Endodermal cell (in vitro differentiated cells): Measurements from ENCODE around the gene PARVA. TPM values are rescaled to one million over a fixed set of nuclear protein-coding genes. Genes with fewer than 3 reads are reported as not detected.

Experiments
- DNase-seq: peaks from one replicate; pipeline ENCODE4 v3.0.0-alpha.2; 2017
- H3K27ac ChIP-seq: 2 replicates; pipeline ENCODE4 v1.5.1; 2013; ENCODE audit warnings: mild to moderate bottlenecking, low read depth, low read length, moderate library complexity
- H3K27me3 ChIP-seq: 2 replicates; pipeline ENCODE4 v1.6.1; 2013; ENCODE audit warnings: mild to moderate bottlenecking, low read length, moderate library complexity; ENCODE audit not compliant: insufficient read depth, control insufficient read depth, poor library complexity, severe bottlenecking
- H3K36me3 ChIP-seq: 2 replicates; pipeline ENCODE4 v1.7.0; 2013; ENCODE audit warnings: mild to moderate bottlenecking, low read length, moderate library complexity; ENCODE audit not compliant: control insufficient read depth, insufficient read depth
- H3K4me1 ChIP-seq: one replicate; pipeline ENCODE4 v1.7.0; 2013; ENCODE audit warnings: low read length; ENCODE audit not compliant: control insufficient read depth, insufficient read depth
- H3K4me3 ChIP-seq: 2 replicates; pipeline ENCODE4 v1.5.1; 2013; ENCODE audit warnings: mild to moderate bottlenecking, low read length, moderate library complexity
- H3K9ac ChIP-seq: 2 replicates; pipeline ENCODE4 v1.6.1; 2013; ENCODE audit warnings: mild to moderate bottlenecking, low read length, moderate library complexity; ENCODE audit not compliant: poor library complexity, severe bottlenecking; ENCODE audit errors: extremely low read depth
- H3K9me3 ChIP-seq: 2 replicates; pipeline ENCODE4 v1.6.1; 2013; ENCODE audit warnings: mild to moderate bottlenecking, low read length, moderate library complexity; ENCODE audit not compliant: control insufficient read depth
- H3K27ac Mint-ChIP-seq: 2 replicates; pipeline ENCODE4 v1.8.0; 2020; ENCODE audit warnings: mixed read lengths
- H3K27me3 Mint-ChIP-seq: 2 replicates; pipeline ENCODE4 v1.8.0; 2021; ENCODE audit warnings: mild to moderate bottlenecking, mixed read lengths; ENCODE audit not compliant: insufficient read depth
- H3K36me3 Mint-ChIP-seq: 2 replicates; pipeline ENCODE4 v1.8.0; 2020; ENCODE audit warnings: low read depth, mixed read lengths
- H3K4me1 Mint-ChIP-seq: 2 replicates; pipeline ENCODE4 v1.8.0; 2020; ENCODE audit warnings: mixed read lengths
- H3K4me3 Mint-ChIP-seq: 2 replicates; pipeline ENCODE4 v1.8.0; 2020; ENCODE audit warnings: mild to moderate bottlenecking, moderate library complexity, mixed read lengths
- H3K9me3 Mint-ChIP-seq: 2 replicates; pipeline ENCODE4 v1.8.0; 2020; ENCODE audit warnings: mild to moderate bottlenecking, mixed read lengths
- CTCF ChIP-seq: fragments of 200-600 bp; sonication (generic); conservative IDR thresholded peaks from 2 replicates; pipeline ENCODE4 v1.5.0; 2021; ENCODE audit warnings: antibody characterized with exemption, mild to moderate bottlenecking
- WGBS, 2 experiments: methylation state at CpG; one replicate each; pipeline versions ENCODE4 v1.1.5 to v1.1.7; 2013; ENCODE audit warnings: missing lambda C conversion rate in 2 of 2, mixed read lengths in 1 of 2; ENCODE audit not compliant: insufficient coverage in 1 of 2, insufficient read length in 1 of 2; 5-methylcytosine and 5-hydroxymethylcytosine counted together
- total RNA-seq, 2 donors: library from RNA; stranded (reverse); fragmentation: NEBNext Ultra II Directional in 1 of 2; extraction: Animal tissue kit (Norgen Biotek cat#: 25700) in 1 of 2; gene quantifications; 2 replicates in 1 of 2; 3 replicates in 1 of 2; pipeline ENCODE4 v1.2.1, GENCODE V29; 2021

Gene PARVA
- total RNA-seq, 2 donors from 2014 or later: 27.3 to 37.3 TPM

- peaks cover 19% of the 10 kb centered on the region for H3K4me1 Mint-ChIP-seq
- Histone ChIP-seq H3K4me1 (no peaks in the 10 kb centered on the region), H3K27ac (no peak overlapping the region), H3K27me3 (no peaks in the 10 kb centered on the region), H3K9me3 (no peaks in the 10 kb centered on the region), H3K36me3 (no peaks in the 10 kb centered on the region), H3K4me3 (no peak overlapping the region), H3K9ac (no peak overlapping the region)
- H3K27ac Mint-ChIP-seq: no peak overlapping the region
- WGBS, 2 experiments: 86 to 90% methylated on average over 1 to 3 of the region's 3 CpGs
- no peaks in the 10 kb centered on the region for H3K9me3 Mint-ChIP-seq
- H3K36me3 Mint-ChIP-seq: no peaks in the 10 kb centered on the region
- H3K4me3 Mint-ChIP-seq: no peak overlapping the region
- no peak for DNase-seq
- H3K27me3 Mint-ChIP-seq: no peaks in the 10 kb centered on the region
- no peak for TF ChIP-seq CTCF
These were observed 53.0 kb downstream of the PARVA start for GRCh38 chr11:12430351-12430750.

DNA sequence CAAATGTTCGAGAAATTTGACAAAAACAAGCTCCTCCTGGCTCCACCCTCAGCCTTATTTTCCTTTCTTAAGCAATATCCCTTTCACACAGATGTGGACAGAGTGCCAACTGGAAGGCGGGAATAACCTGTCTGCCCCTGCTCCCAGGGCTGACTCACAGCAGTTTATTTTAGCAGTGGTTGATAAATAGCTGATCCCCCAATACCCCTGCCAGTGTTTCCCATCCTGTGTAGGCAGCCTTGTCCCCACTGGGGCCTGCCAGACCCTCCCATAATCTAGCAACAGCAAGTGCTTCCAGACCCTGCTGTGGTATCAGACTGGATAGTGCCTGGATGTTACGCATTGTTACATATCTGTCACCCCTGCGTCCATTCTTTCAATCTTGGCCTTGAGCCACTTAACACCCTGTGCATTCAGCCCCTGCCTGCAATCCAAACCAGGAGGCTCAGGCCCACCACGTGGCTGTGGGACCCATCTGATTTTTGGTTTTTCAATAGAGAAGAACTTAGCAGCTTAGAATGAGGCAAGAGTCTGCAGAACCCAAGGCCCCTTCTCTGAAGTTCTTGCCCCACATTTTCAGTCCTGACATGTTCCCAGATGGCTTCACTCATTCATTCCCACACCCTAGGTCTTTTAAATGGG lies 53.7 kb downstream of the PARVA start:
- Histone ChIP-seq H3K27ac (no peak overlapping the region), H3K4me3 (no peak overlapping the region), H3K4me1 (no peaks in the 10 kb centered on the region), H3K36me3 (no peaks in the 10 kb centered on the region), H3K27me3 (no peaks in the 10 kb centered on the region), H3K9ac (no peak overlapping the region), H3K9me3 (no peaks in the 10 kb centered on the region)
- Mint-ChIP-seq H3K27me3 (no peaks in the 10 kb centered on the region), H3K4me1 (peaks cover 19% of the 10 kb centered on the region), H3K4me3 (no peak overlapping the region), H3K36me3 (no peaks in the 10 kb centered on the region), H3K27ac (no peak overlapping the region), H3K9me3 (no peaks in the 10 kb centered on the region)
- 89 to 98% methylated on average over 5 of the region's 5 CpGs for WGBS, 2 experiments
- TF ChIP-seq CTCF: no peak
- no peak for DNase-seq

DNA sequence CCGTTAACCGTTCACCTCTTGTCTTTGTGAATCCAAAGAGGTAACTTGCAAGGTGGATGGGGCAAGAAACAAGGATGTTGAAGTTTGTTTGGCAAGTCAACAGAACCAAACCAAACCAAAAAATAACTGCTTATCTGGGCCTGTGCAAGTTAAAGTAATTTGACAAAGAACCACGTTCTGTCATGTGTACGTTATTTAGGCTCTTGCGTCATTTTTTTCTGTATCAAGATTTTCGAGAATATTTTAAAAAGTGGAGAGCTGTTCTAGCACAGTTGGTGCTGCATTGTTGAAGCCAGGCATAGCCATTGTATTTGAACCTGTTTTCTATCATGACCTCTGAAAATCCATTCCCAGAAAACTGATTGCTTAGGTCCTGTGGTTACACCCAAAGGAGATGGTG lies 55.1 kb downstream of the PARVA start:
- Mint-ChIP-seq H3K27me3 (no peaks in the 10 kb centered on the region), H3K27ac (no peak overlapping the region)

More for the DNA sequence above, 55.1 kb downstream of the PARVA start:
- Mint-ChIP-seq H3K4me3 (no peak overlapping the region), H3K9me3 (no peaks in the 10 kb centered on the region), H3K4me1 (peaks cover 19% of the 10 kb centered on the region), H3K36me3 (no peaks in the 10 kb centered on the region)
- Histone ChIP-seq H3K4me1 (no peaks in the 10 kb centered on the region), H3K27me3 (no peaks in the 10 kb centered on the region), H3K36me3 (peaks cover 5% of the 10 kb centered on the region), H3K9me3 (no peaks in the 10 kb centered on the region), H3K9ac (no peak overlapping the region), H3K4me3 (no peak overlapping the region), H3K27ac (no peak overlapping the region)
- no peak for DNase-seq
- WGBS, 2 experiments: 94 to 97% methylated on average over 6 of the region's 6 CpGs
- TF ChIP-seq CTCF: no peak
